HG03060 (cell line): Measurements from ENCODE around the gene NAPG.
"Not testable (repeated sequence)": the region's sequence is repeated elsewhere in the genome, so short reads cannot be mapped to it uniquely, and the experiment has no call there.

ENCODE experiments used
- ATAC-seq: cut with Tn5 transposase; IDR thresholded peaks from one replicate; pipeline ENCODE4 v1.9.1; 2021; ENCODE audit warnings: low read depth, moderate number of reproducible peaks; ENCODE audit not compliant: unreplicated experiment

The NAPG gene

GRCh38 chr18:10543277-10543676 is 17.4 kb downstream of the NAPG start:
- ATAC-seq = no peak

- no peak for ATAC-seq
These were observed 18.4 kb downstream of the NAPG start for GRCh38 chr18:10544093-10544748.

- no peak for ATAC-seq
These were observed 20.9 kb downstream of the NAPG start for GRCh38 chr18:10546557-10547300.

- ATAC-seq = no peak
These were observed 26.4 kb downstream of the NAPG start for GRCh38 chr18:10552226-10552625.

GRCh38 chr18:10556251-10556650 is 30.4 kb downstream of the NAPG start:
- ATAC-seq = not testable (repeated sequence)

GRCh38 chr18:10557085-10557677 is 31.4 kb downstream of the NAPG start:
- no peak for ATAC-seq

GRCh38 chr18:10558243-10558966 is 32.6 kb downstream of the NAPG start:
- no peak for ATAC-seq

GRCh38 chr18:10558967-10559298 is 33.1 kb downstream of the NAPG start:
- ATAC-seq = no peak

GRCh38 chr18:10559553-10560451 is 34.0 kb downstream of the NAPG start:
- ATAC-seq = no peak

- ATAC-seq = no peak
These were observed 34.7 kb downstream of the NAPG start for GRCh38 chr18:10560452-10561045.

GRCh38 chr18:10562773-10563160 is 36.9 kb downstream of the NAPG start:
- ATAC-seq = no peak

GRCh38 chr18:10563886-10564285 is 38.1 kb downstream of the NAPG start:
- no peak for ATAC-seq

GRCh38 chr18:10564975-10565773 is 39.3 kb downstream of the NAPG start:
- ATAC-seq = no peak

- no peak for ATAC-seq
These were observed 40.0 kb downstream of the NAPG start for GRCh38 chr18:10565835-10566234.

GRCh38 chr18:10566390-10566789 is 40.6 kb downstream of the NAPG start:
- ATAC-seq = no peak

GRCh38 chr18:10569941-10570340 is 44.1 kb downstream of the NAPG start:
- ATAC-seq = not testable (repeated sequence)

GRCh38 chr18:10570622-10571021 is 44.8 kb downstream of the NAPG start:
- ATAC-seq = no peak

- ATAC-seq = no peak
These were observed 45.7 kb downstream of the NAPG start for GRCh38 chr18:10571537-10571936.

- ATAC-seq = not testable (repeated sequence)
These were observed 47.4 kb downstream of the NAPG start for GRCh38 chr18:10573261-10573660.
